GM21367 (cell line): Measurements from ENCODE around the gene GTF2F1.
"Not testable (repeated sequence)": the region's sequence is repeated elsewhere in the genome, so short reads cannot be mapped to it uniquely, and the experiment has no call there.

Source experiments
- ATAC-seq: cut with Tn5 transposase; IDR thresholded peaks from one replicate; pipeline ENCODE4 v1.9.1; 2021; ENCODE audit not compliant: unreplicated experiment

Gene GTF2F1

DNA sequence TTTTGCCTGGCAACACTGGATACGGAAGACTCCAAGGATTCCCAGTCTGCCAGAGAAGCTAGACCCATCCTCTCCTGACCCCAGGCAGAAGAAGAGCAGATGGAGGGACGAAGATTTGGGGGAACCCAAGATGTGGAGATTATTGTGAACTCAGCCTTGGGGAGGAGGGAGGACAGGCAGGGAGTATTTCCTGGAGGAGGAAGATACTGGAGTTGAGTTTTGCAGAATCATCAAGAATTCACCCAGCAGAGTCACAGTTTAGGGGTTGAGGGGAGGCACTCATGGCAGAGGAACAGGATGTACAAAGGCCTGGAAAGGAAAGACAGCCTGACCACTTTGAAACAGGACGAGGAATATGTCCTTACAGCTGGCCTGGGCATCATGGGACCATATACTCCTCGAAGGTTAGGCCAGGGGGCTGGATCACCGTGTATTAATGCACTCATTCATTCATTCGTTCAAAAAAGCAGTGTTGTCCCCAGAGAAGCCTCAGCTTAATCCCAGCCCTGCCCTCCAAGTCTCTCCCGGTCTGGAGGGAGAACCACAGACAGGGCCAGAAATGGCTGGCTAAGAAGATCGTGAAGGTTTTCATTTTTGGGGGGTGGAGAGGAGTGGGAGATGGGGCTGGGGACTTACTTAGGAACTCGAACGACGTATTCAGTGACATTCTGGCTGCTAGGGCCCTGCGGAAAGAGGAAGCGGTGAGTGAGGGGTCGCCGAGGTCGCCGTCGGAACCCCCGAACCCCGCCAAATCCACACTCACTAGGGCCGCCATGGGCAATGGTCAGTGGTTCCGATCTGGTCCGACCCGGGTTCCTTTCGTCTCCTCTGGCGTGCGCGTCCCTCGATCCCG, 517 bp downstream of the GTF2F1 start:
- ATAC-seq = no peak

DNA sequence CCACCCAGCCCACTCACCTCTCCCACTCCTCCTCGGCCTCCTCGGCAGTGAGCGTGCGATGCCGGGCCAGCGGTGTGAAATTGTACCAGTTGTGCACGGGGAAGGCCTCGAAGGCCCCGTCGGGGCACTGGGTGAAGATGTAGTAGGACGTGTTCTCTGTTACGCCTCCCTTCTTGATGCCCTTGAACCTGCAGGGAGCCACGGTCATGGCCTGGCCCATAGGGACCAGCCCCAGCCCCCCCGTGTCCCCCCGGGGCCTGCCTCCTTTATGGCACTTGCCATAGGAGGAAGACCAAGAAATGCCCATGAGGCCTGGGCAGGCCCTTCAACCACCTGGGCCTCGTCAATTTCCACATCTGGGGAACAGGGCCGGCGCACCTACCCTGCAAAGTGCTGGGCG, 5.6 kb downstream of the GTF2F1 start:
- no peak for ATAC-seq

DNA sequence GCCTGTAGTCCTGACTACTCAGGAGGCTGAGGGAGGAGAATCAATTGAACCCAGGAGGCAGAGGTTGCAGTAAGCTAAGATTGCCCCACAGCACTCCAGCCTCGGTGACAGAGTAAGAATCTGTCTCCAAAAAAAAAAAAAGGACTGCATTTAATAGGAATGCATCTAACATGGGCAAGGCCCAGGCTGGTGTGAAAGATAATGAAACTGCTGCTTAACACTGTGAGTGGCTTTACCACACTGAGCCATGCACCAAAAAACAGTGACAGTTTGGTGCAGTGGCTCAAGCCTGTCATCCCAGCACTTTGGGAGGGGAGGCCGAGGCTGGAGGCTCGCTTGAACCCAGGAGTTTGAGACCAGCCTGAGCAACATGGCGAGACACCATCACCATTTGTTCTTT, 8.6 kb downstream of the GTF2F1 start:
- ATAC-seq = no peak

DNA sequence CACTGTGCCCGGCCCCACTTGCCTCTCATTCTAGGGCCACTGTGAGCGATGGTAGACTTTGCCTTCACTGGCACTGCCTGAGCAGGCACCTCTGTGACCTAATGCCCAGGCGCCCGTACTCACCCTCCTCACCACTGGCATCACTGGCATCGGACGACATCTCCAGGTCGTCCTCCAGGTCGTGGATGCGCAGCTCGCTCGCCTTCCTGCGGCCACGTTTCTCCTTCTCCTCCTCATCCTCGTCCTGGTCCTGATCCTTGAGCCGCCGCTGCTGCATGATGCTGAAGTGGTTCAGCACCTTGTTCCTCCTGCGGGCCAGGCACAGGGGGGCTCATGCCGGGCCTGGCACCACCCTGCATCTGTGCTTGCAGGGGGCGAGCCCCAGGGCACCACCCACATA, 9.8 kb downstream of the GTF2F1 start:
- ATAC-seq = no peak

DNA sequence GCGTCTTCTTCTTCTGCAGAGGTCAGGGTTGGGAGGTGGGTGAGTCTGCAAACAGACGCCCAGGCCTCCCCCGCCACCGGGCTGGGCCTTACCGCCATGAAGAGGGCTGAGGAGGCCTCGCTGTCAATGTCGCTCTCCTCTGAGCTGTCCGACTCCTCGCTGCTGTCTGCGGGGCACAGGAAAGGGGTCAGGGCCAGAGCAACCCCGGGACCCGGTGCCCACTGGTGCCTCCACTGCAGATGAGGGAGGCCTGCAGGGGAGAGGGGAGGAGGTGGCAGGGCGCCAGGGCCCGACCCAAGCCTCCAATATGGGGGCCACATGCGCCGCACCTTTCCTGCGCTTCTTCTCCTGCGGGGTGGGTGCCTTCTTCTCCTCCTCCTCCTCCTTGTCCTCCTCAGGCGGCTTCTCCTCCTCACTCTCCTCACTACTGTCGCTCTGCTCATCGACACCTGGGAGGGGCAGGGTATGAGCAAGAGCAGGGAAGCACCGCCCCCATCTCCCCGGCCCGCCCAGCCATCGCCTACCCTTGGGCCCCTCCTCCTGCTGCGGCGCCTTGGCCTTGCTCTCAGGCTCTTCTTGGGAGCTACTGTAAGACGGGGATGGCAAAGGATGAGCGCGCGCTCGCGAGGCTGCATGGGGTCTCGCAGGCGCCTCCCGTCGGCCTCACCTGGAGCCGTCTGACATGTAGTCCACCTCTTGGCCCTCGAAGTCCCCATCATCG, 11.8 kb downstream of the GTF2F1 start:
- ATAC-seq = no peak

DNA sequence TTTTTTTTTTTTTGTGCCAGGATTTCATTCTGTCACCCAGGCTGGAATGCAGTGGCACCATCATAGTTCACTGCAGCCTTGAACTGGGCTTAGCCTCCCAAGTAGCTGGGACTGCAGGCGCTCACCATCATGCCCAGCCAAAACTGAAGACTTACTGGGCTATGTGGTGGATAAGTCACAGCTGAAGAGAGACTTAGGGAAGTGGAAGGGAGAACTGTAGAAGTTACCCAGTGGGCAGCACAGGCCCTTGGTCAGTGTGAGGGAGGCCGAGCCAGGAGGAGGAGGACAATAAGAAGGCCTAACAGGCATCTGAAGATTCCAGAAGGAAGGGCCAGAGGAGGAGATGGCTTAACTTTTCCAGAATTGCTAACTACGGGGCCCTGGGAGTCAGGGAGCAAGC, 13.2 kb downstream of the GTF2F1 start:
- no peak for ATAC-seq

DNA sequence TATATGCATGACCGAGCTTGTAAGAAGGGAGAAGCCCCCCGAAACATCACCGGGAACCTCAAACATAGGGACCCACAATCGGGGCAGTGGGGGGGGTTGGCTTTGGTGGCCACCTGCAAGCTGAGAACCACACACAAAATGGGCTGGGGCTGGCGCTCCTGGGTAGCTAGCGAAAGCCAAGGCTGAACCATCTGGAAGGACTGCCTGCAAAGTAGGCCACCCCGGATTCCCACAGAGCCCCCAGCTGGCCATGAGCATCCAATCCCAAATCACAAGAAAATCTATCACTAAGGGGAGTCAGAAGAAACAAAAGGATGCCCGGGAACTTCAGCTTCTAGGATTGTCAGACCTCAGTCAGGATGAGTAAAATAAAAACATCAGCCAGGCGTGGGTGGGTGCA, 14.5 kb downstream of the GTF2F1 start:
- no peak for ATAC-seq

DNA sequence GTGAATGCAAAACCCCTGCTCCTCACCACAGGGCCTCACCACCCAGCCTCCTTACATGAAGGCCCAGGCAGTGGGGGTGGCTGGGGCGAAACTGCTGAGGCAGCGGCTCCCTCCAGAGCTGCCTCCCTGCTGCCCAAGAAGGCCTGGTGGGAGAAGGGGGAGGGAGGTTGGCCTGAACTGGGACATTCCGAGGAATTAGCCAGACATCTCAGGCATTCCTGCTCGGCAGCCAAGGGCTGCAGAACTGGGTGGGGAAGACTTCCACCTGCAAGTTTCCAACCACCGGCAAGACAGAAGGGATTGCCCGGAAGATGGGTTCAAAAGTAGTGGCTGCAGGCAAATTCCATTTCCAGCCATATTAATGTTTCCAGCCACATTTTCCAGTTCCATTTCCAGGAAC, 14.9 kb downstream of the GTF2F1 start:
- ATAC-seq = no peak

DNA sequence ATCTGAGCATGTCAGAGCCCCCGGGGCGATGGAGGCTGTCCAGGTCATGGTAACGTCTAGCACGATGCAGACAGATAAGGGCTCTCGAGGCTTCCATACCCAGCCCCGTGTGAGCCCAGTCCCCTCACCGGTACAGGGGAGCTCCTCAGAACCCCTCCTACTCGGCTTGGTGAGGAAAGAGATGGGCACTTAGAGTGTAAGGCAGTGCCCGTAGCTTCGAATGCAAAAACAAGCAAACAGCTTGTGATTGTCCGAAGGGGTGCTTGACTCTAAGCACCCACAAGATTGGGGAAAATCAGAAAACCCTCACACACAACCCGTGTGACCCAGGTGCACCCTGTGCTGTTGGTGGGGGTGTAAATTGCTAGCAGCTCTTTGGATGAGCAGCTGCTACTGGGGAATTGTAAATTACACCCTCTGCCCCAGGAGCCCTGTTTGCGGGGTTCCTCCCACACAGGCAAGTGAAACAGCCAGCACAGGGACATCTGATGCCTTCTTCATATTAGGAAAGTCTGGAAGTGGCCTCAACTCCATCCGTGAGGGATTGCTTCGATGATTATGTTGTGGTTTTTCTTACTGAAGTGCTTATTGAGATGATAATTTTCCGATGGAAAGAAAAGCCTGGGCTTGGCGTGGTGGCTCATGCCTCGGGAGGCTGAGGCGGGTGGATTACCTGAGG, 16.3 kb downstream of the GTF2F1 start:
- no peak for ATAC-seq

DNA sequence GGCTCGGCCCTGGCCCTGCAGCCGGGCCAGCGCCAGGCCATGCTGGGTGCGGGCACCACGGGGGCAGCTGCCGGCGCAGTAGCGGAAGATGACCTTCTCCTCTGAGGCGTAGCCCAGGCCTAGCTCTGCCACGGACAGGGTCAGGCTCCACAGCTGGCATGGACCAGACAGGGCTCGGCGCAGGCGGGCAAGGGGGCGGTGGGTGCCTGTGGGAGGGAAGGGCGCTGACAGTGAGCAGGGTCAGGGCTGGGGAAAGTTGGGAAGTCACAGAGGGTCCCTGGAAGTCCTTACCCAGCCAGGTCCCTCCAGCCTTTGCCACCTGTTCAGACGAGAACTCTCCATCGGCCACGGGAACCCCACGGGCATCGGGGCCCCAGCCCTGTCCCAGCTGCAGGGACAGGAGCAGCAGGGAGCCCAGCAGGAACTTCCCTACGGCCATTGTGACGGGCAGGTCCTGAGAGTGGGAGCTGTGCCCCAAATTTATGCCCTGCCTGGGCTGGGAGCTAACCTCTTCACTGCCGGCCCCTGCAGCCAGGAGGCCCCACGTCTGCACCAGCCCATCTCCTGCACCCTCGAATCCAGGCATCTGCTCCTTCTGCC, 17.5 kb downstream of the GTF2F1 start, which contains the start of gene PSPN:
Gene PSPN, minus strand, starts transcription at position 523 of the 600 bp plus-strand sequence. Its CDS starts 84 bp downstream, at position 439.
- ATAC-seq = no peak

DNA sequence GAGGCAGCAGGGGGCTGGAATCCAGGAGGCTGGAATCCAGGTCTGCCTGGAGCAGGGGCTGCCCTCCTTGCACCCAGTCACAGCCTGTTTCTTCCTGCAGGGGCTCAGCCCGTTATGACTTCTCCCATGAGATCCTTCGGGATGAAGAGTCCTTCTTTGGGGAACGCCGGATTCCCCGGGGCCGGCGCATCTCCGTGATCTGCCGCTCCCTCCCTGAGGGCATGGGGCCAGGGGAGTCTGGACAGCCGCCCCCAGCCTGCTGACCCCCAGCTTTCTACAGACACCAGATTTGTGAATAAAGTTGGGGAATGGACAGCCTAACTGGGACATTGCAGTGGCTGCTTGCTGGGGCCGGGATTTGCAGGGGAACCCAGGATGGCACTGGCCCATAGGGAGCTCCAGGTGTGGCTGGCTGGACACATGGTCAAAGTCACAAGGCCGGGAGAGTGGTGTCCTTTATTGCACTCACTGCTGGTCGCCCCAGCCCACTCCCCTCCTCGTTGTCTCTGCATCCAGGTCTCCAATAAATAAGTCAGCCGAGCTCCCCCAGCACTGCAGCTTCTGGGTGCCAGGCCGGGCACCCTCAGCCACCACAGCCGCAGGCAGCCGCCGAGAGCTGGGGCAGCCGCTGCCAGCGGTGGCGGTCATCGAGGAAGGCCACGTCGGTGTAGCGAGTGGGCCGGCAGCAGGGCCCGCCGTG, 18.1 kb downstream of the GTF2F1 start:
- no peak for ATAC-seq

DNA sequence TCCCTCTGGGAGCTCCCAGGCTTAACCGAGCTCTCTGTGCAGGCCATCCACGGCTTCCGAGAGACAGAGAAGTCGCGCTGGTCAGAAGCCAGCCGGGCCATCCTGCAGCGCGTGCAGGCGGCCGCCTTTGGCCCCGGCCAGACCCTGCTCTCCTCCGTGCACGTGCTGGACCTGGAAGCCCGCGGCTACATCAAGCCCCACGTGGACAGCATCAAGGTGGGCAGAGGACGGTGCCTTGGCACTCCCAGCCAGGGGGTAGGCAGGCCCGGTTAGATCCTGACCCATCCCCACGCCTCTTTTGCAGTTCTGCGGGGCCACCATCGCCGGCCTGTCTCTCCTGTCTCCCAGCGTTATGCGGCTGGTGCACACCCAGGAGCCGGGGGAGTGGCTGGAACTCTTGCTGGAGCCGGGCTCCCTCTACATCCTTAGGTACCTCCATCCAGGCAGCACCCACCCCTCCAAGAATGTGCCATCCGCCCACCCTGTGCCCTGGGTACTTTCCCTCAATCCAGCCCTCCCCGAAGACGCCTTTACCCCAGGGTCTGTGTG, 18.7 kb downstream of the GTF2F1 start:
- no peak for ATAC-seq

DNA sequence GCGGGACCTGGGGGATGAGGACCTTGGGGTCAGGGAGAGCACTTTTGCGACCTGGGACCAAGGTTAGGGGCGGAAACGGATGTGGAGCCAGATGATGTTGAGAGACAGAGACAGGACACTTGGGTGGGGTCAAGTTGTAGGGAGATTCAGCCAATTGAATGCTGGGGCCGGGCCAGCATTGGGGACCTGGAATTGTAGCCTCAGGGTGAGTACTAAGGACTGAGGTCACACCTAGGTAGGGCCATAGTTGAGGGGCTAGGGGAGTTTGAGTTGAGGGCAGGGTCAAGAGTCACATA, 19.2 kb downstream of the GTF2F1 start:
- no peak for ATAC-seq

DNA sequence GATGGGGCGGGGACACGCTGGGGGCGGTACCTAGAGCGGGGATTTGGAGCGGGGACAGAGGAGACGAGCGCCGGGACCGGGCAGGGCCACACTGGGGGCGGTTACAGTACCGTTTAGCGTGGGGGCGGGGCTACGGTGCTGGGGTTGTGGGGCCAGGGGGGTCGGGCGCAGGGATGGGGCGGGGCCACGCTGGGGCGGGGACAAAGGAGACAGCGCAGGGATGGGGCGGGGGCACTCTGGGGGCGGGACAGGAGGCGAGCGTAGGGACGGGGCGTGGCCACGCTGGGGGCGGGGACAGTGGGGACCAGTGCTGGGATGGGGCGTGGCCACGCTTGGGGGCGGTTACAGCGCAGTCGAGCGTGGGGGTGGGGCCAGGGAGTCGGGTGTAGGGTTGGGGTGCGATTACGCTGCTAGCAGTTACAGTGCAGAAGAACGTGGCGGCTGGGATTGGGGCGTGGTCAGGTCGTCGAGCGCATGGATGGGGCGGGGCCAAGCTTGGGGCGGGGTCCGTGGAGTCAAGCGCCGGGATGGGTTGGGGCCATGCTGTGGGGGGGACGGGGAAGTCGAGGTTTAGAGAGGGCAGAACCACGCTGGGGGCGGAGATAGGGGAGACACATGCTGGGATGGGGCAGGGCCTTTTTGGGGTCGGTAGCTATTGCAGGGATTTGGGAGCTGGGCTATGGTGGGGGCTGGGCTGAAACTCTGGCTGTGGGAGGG, 19.7 kb downstream of the GTF2F1 start:
- peak; percentile 42 for ATAC-seq

DNA sequence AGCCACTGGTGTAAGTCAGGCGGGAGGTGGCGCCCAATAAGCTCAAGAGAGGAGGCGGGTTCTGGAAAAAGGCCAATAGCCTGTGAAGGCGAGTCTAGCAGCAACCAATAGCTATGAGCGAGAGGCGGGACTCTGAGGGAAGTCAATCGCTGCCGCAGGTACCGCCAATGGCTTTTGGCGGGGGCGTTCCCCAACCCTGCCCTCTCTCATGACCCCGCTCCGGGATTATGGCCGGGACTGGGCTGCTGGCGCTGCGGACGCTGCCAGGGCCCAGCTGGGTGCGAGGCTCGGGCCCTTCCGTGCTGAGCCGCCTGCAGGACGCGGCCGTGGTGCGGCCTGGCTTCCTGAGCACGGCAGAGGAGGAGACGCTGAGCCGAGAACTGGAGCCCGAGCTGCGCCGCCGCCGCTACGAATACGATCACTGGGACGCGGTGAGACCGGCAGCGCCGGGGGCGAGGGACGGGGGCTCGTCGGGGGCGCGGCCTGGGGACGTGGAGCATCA, 20.3 kb downstream of the GTF2F1 start, which contains the start of gene ALKBH7:
Gene ALKBH7, plus strand, starts transcription at position 201 of the 502 bp plus-strand sequence. Its CDS starts 27 bp downstream, at position 228.
- peak; percentile 57 for ATAC-seq

DNA sequence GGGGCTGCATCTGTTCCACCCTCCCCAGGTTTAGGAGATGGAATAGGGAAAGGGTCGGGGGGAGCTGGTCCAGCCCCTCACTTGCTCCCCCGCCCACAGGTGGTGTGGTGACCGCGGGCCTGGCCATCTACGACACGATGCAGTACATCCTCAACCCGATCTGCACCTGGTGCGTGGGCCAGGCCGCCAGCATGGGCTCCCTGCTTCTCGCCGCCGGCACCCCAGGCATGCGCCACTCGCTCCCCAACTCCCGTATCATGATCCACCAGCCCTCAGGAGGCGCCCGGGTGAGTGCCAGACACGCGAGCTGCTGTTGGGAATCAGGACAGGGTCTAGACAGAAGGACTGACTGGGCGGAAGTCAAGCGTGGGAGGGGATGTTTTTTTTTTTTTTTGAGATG, 28.6 kb downstream of the GTF2F1 start:
- no peak for ATAC-seq

DNA sequence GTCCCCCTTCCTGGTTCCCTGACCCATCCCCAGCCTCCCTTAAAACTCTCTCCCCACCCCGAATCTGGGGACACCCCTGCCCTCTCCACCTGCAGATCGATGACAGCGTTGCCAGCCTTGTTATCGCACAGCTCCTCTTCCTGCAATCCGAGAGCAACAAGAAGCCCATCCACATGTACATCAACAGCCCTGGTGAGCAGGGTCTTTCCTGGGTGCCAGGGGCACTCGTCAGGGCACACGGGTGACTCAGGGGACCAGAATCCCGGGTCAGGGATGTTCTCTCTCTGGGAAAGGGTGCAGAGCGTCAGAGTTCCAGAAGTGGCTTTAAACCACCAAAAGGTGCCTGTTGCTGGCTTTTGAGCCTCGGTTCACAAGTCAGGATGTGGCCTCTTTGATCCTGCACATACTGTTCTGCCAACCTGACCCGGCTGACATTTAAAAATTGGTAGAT, 30.6 kb downstream of the GTF2F1 start:
- ATAC-seq = no peak

DNA sequence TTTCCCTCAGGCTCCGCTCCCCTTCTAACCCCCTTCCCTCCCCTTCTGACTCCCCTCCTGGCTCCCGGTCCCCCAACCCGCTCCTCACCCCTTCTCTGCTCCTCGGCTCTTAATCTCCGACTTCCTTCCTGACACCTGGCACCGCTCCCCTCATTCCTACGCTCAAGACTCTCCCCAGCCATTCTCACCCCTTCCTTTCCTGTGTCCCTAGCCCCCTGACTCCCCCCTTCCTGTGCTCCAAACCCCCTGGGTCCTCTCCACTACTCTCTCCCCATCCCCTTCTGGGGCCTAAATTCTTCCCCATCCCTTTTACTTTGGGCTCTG, 31.0 kb downstream of the GTF2F1 start:
- no peak for ATAC-seq

DNA sequence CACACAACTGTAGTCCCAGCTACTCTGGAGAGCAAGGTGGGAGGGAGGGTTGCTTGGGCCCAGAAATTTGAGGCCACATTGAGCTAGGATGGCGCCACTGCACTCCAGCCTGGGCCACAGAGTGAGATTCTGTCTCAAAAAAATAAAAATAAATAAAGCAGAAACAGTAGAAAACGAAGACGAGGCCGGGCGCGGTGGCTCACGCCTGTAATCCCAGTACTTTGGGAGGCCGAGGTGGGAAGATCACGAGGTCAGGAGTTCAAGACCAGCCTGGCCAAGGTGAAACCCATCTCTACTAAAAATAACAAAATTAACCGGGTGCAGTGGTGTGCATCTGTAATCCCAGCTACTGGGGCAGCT, 32.1 kb downstream of the GTF2F1 start:
- ATAC-seq = not testable (repeated sequence)

DNA sequence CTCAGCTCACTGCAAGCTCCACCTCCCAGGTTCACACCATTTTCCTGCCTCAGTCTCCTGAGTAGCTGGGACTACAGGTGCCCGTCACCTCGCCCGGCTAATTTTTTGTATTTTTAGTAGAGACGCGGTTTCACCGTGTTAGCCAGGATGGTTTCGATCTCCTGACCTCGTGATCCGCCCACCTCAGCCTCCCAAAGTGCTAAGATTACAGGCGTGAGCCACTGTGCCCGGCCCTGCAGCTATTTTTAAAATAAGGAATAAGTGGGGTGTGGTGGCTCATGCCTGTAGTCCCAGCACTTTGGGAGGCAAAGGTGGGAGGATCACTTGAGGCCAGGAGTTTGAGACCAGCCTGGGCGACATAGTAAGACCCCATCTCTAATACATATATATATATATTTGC, 32.5 kb downstream of the GTF2F1 start:
- not testable (repeated sequence) for ATAC-seq
